PFSK-1 (cell line): ENCODE results near the gene VSIG8.

Experiments
- FOXP2 ChIP-seq: optimal IDR thresholded peaks from 2 replicates; pipeline ENCODE3; 2011; ENCODE audit warnings: borderline replicate concordance, control low read depth, inconsistent platforms; ENCODE audit not compliant: insufficient read depth; ENCODE audit errors: extremely low read length, extremely low read depth
- POLR2AphosphoS5 ChIP-seq: IDR thresholded peaks from 2 replicates; pipeline ENCODE4 v1.6.1; 2012; ENCODE audit warnings: low read depth, mild to moderate bottlenecking, control low read depth, low read length, moderate library complexity
- REST ChIP-seq, 2 experiments: IDR thresholded peaks; 2 replicates each; pipeline versions ENCODE4 v1.6.1 to v1.8.0; 2011 to 2012; ENCODE audit warnings: low read depth in 2 of 2, low read length in 2 of 2, control low read depth in 1 of 2, inconsistent platforms in 1 of 2, mild to moderate bottlenecking in 1 of 2, moderate library complexity in 1 of 2; ENCODE audit not compliant: insufficient read depth in 1 of 2
- SIN3A ChIP-seq: IDR thresholded peaks from 2 replicates; pipeline ENCODE4 v1.6.1; 2012; ENCODE audit warnings: mild to moderate bottlenecking, low read length, moderate library complexity, borderline replicate concordance; ENCODE audit not compliant: insufficient read depth
- TAF1 ChIP-seq: IDR thresholded peaks from 2 replicates; pipeline ENCODE4 v1.6.1; 2012; ENCODE audit warnings: low read length, control low read depth, borderline replicate concordance; ENCODE audit not compliant: insufficient read depth

VSIG8 gene

GRCh38 chr1:159830722-159831121, 31.7 kb downstream of the VSIG8 start:
- no peak for TF ChIP-seq TAF1
- TF ChIP-seq SIN3A = no peak
- no peak for TF ChIP-seq FOXP2
- TF ChIP-seq POLR2AphosphoS5 = no peak
- TF ChIP-seq REST (IDR thresholded peaks at IDR 0.05; ENCODE audit: insufficient read depth in 1 of 2, low read depth in 2 of 2, low read length in 2 of 2) = no peak

- TF ChIP-seq FOXP2 = no peak
- no peak for TF ChIP-seq SIN3A
- TF ChIP-seq TAF1 = no peak
- TF ChIP-seq POLR2AphosphoS5 = no peak
- no peak for TF ChIP-seq REST (IDR thresholded peaks at IDR 0.05; ENCODE audit: insufficient read depth in 1 of 2, low read depth in 2 of 2, low read length in 2 of 2)
These were observed 32.5 kb downstream of the VSIG8 start for GRCh38 chr1:159829822-159830465.

GRCh38 chr1:159829273-159829634, 33.2 kb downstream of the VSIG8 start:
- TF ChIP-seq POLR2AphosphoS5 = no peak
- no peak for TF ChIP-seq REST (IDR thresholded peaks at IDR 0.05; ENCODE audit: insufficient read depth in 1 of 2, low read depth in 2 of 2, low read length in 2 of 2)
- TF ChIP-seq TAF1 = no peak
- TF ChIP-seq FOXP2 = no peak
- TF ChIP-seq SIN3A = no peak

- TF ChIP-seq TAF1 = no peak
- no peak for TF ChIP-seq POLR2AphosphoS5
- no peak for TF ChIP-seq FOXP2
- no peak for TF ChIP-seq SIN3A
- no peak for TF ChIP-seq REST (IDR thresholded peaks at IDR 0.05; ENCODE audit: insufficient read depth in 1 of 2, low read depth in 2 of 2, low read length in 2 of 2)
These were observed 33.7 kb downstream of the VSIG8 start for GRCh38 chr1:159828581-159829272.

GRCh38 chr1:159828176-159828575, 34.3 kb downstream of the VSIG8 start:
- TF ChIP-seq POLR2AphosphoS5 (no peak), TAF1 (no peak), REST (IDR thresholded peaks at IDR 0.05; ENCODE audit: insufficient read depth in 1 of 2, low read depth in 2 of 2, low read length in 2 of 2) (no peak), SIN3A (no peak), FOXP2 (no peak)
